Gastroesophageal sphincter (tissue), 4 donors: ENCODE results near the gene WDR11. TPM values are rescaled to one million over a fixed set of nuclear protein-coding genes. Genes with fewer than 3 reads are reported as not detected.
"Not testable (repeated sequence)": the region's sequence is repeated elsewhere in the genome, so short reads cannot be mapped to it uniquely, and the experiment has no call there.

ENCODE experiments used
- ATAC-seq: fragments of 150-250 bp; one replicate; pipeline ENCODE4 v1.9.1; 2016; ENCODE audit warnings: mild to moderate bottlenecking, moderate library complexity
- H3K27ac ChIP-seq, 4 donors: fragments of 200-600 bp; sonication (generic) in 3 of 4; 1 replicate in 3 of 4; 2 replicates in 1 of 4; pipeline ENCODE4 v1.5.1; 2016 to 2019
- H3K27me3 ChIP-seq: fragments of 200-600 bp; sonication (generic); one replicate; pipeline ENCODE4 v1.5.1; 2019
- H3K36me3 ChIP-seq, 2 donors: fragments of 200-600 bp; sonication (generic); one replicate each; pipeline ENCODE4 v1.5.1; 2019; ENCODE audit warnings: control low read depth in 1 of 2
- H3K4me1 ChIP-seq, 3 donors: fragments of 200-600 bp; sonication (generic); 1 replicate in 2 of 3; 2 replicates in 1 of 3; pipeline ENCODE4 v1.5.1; 2016 to 2019; ENCODE audit warnings: control low read depth in 2 of 3
- H3K4me3 ChIP-seq, 2 donors: fragments of 200-600 bp; sonication (generic); one replicate each; pipeline ENCODE4 v1.5.1; 2019; ENCODE audit warnings: mild to moderate bottlenecking in 1 of 2, moderate library complexity in 1 of 2
- H3K9me3 ChIP-seq, 3 donors: fragments of 200-600 bp; sonication (generic); one replicate each; pipeline ENCODE4 v1.5.1; 2017 to 2019; ENCODE audit warnings: control low read depth in 2 of 3
- EP300 ChIP-seq: sonication (generic); formaldehyde crosslinking; IDR thresholded peaks from one replicate; pipeline ENCODE4 v1.6.1; 2017; ENCODE audit warnings: antibody characterized with exemption, mild to moderate bottlenecking
- POLR2A ChIP-seq, 2 donors: fragments of 450-650 bp; IDR thresholded peaks; one replicate each; pipeline ENCODE4 v1.6.1; 2017; ENCODE audit warnings: antibody characterized with exemption in 2 of 2, mild to moderate bottlenecking in 2 of 2, moderate library complexity in 1 of 2
- POLR2AphosphoS5 ChIP-seq: sonication (generic); formaldehyde crosslinking; IDR thresholded peaks from one replicate; pipeline ENCODE4 v1.6.1; 2017; ENCODE audit warnings: antibody characterized with exemption
- WGBS, 2 donors: methylation state at CpG; one replicate each; pipeline ENCODE4 v1.1.5; 2018; ENCODE audit warnings: low coverage in 1 of 2; 5-methylcytosine and 5-hydroxymethylcytosine counted together
- total RNA-seq, 4 donors: library from RNA; depleted of rRNA; stranded (reverse); fragments of >200 nt; gene quantifications; one replicate each; pipeline ENCODE4 v1.1.0, GENCODE V29; 2016
- TF ChIP-seq, protein P1 (sequence below), 4 experiments: fragments of 200-600 bp in 2 of 4; fragments of 450-650 bp in 2 of 4; sonication (generic) in 1 of 4; IDR thresholded peaks; one replicate each; pipeline ENCODE4 v1.5.1; 2017 to 2019; ENCODE audit warnings: antibody characterized with exemption in 4 of 4, mild to moderate bottlenecking in 2 of 4, moderate library complexity in 2 of 4

WDR11 gene
- total RNA-seq, 4 donors from 2014 or later = 37.2 to 62.4 (median 42.8) TPM

DNA sequence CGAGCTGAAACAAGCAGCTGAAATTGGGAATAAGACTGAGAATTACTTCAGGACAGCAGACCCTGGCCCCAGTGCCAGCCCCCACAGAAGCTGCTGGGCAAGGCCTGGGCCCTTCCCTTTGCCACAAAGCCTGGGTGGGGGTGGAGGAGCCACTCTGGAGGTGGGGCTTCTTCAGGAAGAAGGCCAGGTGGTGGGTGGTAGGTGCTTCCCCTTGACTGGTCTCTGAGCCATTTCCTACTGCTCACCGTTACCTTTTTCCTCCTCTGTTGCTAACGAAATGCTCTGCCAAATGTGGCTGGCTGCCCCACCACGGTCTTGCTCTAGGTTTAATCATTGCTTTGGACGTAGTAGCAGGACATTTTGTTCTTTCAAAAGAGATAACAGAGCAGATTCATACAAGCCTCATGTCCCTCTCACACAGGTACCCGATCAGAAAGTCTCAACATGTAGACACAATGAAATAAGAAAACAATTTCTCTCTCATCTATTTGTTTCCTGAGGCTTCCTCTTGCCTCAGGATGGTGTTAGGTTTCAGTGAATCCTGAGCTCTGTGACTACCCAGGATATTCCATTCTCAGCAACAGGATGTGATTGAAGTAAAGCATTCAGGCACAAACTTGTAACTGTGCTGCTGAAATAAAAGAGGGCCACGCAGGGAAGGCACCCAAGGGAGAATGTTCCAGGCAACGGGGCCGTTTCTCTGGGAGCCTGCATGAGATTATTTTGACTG lies 66.5 kb downstream of the WDR11 start:
- H3K4me3 ChIP-seq = no peak overlapping the region

DNA sequence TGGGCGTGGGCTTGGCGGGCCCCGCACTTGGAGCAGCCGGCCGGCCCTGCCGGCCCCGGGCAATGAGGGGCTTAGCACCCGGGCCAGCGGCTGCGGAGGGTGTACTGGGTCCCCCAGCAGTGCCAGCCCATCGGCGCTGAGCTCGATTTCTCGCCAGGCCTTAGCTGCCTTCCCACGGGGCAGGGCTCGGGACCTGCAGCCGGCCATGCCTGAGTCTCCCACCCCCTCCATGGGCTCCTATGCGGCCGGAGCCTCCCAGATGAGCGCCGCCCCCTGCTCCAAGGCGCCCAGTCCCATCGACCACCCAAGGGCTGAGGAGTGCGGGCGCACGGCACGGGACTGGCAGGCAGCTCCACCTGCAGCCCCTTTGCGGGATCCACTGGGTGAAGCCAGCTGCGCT lies 72.7 kb downstream of the WDR11 start:
- ATAC-seq, H3K27ac ChIP-seq, H3K4me3 ChIP-seq, H3K27me3 ChIP-seq, H3K36me3 ChIP-seq, H3K9me3 ChIP-seq, H3K4me1 ChIP-seq: not testable (repeated sequence)
- no CpG with 5 or more reads among the region's 29 CpGs for WGBS, 2 donors

More for the DNA sequence above, 66.5 kb downstream of the WDR11 start:
- H3K27ac ChIP-seq = no peak overlapping the region
- peaks cover 0 to 14% (median 0%) of the 10 kb centered on the region in 3 donors for H3K9me3 ChIP-seq
- WGBS, 2 donors = 61 to 78% methylated on average over 4 to 9 of the region's 9 CpGs
- no peak for ATAC-seq
- no peaks in the 10 kb centered on the region for H3K4me1 ChIP-seq
- no peaks in the 10 kb centered on the region for H3K36me3 ChIP-seq
- no peak for TF ChIP-seq EP300
- TF ChIP-seq, protein P1, sequence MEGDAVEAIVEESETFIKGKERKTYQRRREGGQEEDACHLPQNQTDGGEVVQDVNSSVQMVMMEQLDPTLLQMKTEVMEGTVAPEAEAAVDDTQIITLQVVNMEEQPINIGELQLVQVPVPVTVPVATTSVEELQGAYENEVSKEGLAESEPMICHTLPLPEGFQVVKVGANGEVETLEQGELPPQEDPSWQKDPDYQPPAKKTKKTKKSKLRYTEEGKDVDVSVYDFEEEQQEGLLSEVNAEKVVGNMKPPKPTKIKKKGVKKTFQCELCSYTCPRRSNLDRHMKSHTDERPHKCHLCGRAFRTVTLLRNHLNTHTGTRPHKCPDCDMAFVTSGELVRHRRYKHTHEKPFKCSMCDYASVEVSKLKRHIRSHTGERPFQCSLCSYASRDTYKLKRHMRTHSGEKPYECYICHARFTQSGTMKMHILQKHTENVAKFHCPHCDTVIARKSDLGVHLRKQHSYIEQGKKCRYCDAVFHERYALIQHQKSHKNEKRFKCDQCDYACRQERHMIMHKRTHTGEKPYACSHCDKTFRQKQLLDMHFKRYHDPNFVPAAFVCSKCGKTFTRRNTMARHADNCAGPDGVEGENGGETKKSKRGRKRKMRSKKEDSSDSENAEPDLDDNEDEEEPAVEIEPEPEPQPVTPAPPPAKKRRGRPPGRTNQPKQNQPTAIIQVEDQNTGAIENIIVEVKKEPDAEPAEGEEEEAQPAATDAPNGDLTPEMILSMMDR (IDR thresholded peaks at IDR 0.05) = no peak
- TF ChIP-seq POLR2AphosphoS5 = no peak
- TF ChIP-seq POLR2A (IDR thresholded peaks at IDR 0.05) = no peak
- H3K27me3 ChIP-seq = no peaks in the 10 kb centered on the region

DNA sequence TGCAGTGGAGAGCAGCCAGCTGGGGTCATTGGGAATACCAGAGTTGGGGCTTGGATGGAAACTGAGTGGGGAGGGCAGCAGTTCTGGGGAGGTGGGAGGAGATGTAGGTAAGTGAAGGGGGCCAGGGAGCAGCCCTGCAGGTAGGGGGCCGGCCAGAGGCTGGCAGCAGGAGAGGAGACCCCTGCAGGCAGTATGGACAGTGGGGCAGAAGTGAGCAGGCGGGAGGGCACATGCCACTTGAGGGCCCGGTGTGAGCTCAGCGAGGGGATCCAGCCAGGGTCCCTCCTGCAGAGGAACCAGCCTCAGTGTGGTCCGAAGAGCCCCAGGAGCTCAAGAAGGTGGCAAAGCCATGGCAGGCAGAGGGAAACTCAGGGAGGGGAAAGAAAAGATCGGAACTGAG lies 75.4 kb downstream of the WDR11 start:
- Histone ChIP-seq H3K27me3 (no peaks in the 10 kb centered on the region), H3K4me1 (no peaks in the 10 kb centered on the region), H3K9me3 (no peaks in the 10 kb centered on the region), H3K4me3 (no peak overlapping the region), H3K36me3 (no peaks in the 10 kb centered on the region), H3K27ac (no peak overlapping the region)
- TF ChIP-seq POLR2A (IDR thresholded peaks at IDR 0.05) (no peak), POLR2AphosphoS5 (no peak), EP300 (no peak)
- TF ChIP-seq, protein P1 (IDR thresholded peaks at IDR 0.05) = no peak
- no peak for ATAC-seq
- WGBS, 2 donors = 33 to 86% methylated on average over 1 to 3 of the region's 6 CpGs

DNA sequence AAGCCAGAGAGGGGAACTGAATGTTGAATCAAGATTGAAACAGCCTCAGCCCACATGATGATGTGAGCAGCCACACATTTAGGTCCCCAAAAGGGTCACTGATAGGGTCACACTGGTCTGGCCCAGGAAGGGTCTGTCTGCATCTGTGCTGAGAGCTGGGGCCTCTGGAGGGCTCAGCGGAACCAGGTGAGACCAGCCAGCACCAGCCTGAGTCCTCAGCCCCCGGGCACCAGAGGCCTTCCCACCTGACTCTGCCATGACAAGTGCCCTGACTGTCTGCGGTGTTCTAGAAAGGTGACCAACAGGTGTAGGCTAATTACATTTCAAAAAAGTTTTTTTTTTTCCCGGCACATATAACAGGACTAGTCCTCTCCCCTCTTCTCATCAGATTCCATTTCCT lies 76.2 kb downstream of the WDR11 start:
- H3K27me3 ChIP-seq = no peaks in the 10 kb centered on the region
- TF ChIP-seq, protein P1 (IDR thresholded peaks at IDR 0.05) = no peak
- no peak for TF ChIP-seq POLR2A (IDR thresholded peaks at IDR 0.05)
- no peak for TF ChIP-seq POLR2AphosphoS5
- no peak for TF ChIP-seq EP300

DNA sequence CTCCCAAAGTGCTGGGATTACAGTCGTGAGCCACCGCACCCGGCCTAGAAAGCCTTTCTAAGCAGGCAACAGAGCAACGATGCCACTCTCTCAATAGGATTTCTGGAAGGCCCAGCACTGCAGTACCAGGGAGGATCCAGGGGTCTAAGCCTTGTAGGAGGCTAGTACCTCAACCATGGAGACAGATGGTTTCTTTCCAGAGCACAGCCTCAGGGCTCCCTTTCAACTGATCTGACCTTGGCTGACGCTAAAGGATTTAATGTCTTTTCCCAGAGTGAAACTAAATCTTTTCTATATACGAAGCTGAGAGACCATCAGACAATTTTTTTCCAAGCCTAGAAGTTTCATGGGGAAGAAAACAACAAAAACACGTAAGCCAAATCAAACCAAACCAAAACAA lies 78.0 kb downstream of the WDR11 start:
- no peaks in the 10 kb centered on the region for H3K36me3 ChIP-seq
- WGBS, 2 donors = 67 to 78% methylated on average over 2 to 4 of the region's 7 CpGs
- no peak for ATAC-seq
- H3K9me3 ChIP-seq = no peaks in the 10 kb centered on the region
- H3K27ac ChIP-seq = no peak overlapping the region
- H3K4me1 ChIP-seq = no peaks in the 10 kb centered on the region
- TF ChIP-seq, protein P1 (IDR thresholded peaks at IDR 0.05) = no peak
- no peak for TF ChIP-seq EP300
- TF ChIP-seq POLR2AphosphoS5 = no peak
- TF ChIP-seq POLR2A (IDR thresholded peaks at IDR 0.05) = no peak
- H3K27me3 ChIP-seq = no peaks in the 10 kb centered on the region
- H3K4me3 ChIP-seq = no peak overlapping the region

More for the DNA sequence above, 76.2 kb downstream of the WDR11 start:
- Histone ChIP-seq H3K36me3 (no peaks in the 10 kb centered on the region), H3K4me3 (no peak overlapping the region), H3K4me1 (no peaks in the 10 kb centered on the region), H3K9me3 (no peaks in the 10 kb centered on the region), H3K27ac (no peak overlapping the region)
- WGBS, 2 donors = 70 to 80% methylated on average over 1 to 4 of the region's 4 CpGs
- no peak for ATAC-seq
